GM23248 (cell line): ENCODE measurements around the gene CFAP20.

Experiments used
- EZH2 ChIP-seq: fragments of 200-600 bp; sonication (generic); IDR thresholded peaks from 2 replicates; pipeline ENCODE4 v1.6.1; 2018; ENCODE audit warnings: antibody characterized with exemption, mild to moderate bottlenecking; ENCODE audit not compliant: insufficient read depth, poor library complexity, severe bottlenecking
- EZH2phosphoT487 ChIP-seq: fragments of 200-600 bp; sonication (generic); IDR thresholded peaks from 2 replicates; pipeline ENCODE4 v1.6.1; 2018; ENCODE audit warnings: antibody characterized with exemption, moderate library complexity, mild to moderate bottlenecking, low read depth; ENCODE audit not compliant: insufficient read depth

- TF ChIP-seq EZH2: no peak
- no peak for TF ChIP-seq EZH2phosphoT487
Measured at GRCh38 chr16:58176608-58177352, 47.6 kb upstream of the CFAP20 start.
